HG02678 (cell line): Measurements from ENCODE around the gene CCDC150.
"Not testable (repeated sequence)": the region's sequence is repeated elsewhere in the genome, so short reads cannot be mapped to it uniquely, and the experiment has no call there.

Experiments used
- ATAC-seq: cut with Tn5 transposase; IDR thresholded peaks from one replicate; pipeline ENCODE4 v1.9.1; 2021; ENCODE audit warnings: mild to moderate bottlenecking, moderate library complexity; ENCODE audit not compliant: unreplicated experiment

Gene CCDC150

DNA sequence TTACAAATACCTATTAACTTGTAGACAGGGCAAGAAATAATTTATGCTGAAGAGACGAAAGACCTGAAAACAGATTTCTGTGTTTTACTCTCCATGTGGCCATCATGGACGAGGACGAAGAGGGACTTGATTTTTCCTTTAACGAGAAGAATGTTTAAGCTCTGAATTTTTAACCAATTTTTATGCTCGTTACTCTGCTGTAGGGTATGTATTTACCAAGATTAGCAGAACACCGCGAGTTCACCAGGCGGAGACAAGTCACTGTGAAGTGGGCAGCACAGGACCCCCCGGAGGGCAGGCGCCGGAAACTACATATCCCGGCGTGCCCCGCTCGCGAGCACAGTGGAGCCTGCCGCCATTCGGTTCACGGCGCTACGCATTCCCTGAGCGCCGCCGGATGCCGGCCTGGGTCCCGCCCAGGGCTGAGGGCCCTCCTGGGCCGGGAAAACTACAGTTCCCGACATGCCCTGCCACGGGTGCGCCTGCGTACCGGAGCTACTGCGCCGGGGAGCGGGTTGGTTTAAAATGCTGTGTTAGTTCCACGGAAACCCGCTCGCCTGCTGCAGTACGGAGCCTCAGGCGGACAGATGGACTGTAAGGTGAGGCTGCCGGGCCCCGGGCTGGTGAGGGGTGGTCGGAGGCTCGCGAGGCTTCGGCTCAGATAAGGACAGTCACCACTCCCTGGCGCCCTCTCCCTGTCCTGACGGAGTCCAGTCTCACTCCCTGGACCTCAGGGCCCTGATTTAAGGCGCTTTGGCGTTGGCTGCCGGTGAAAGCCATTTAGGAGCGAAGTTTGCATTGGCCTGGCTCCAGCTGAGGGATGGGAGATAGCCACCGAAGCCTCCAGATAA lies at the start of gene CCDC150:
Gene CCDC150 (plus strand): TSS at position 536 of the 851 bp plus-strand sequence. CDS start 52 bp downstream, at position 588.
- ATAC-seq = peak; percentile 100

DNA sequence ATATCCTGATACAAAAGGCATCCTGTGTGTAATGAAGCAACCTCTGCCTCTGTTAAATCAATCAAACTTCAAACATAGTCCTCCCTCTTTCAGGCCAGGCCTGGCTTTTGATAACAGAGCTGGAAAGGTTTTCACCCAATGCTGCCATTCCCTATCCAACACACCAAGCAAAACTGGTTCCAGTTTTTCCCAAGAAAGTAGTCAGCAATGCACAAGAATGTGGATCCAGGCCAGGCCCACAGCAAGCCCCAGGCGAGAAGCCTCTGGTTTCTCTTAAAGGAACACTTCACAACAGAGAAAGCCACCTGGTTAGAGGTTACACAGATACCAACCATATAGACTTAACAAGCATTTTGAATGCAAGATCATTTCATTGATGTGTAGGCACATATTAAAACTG lies 49.2 kb upstream of the CCDC150 start:
- ATAC-seq = no peak

DNA sequence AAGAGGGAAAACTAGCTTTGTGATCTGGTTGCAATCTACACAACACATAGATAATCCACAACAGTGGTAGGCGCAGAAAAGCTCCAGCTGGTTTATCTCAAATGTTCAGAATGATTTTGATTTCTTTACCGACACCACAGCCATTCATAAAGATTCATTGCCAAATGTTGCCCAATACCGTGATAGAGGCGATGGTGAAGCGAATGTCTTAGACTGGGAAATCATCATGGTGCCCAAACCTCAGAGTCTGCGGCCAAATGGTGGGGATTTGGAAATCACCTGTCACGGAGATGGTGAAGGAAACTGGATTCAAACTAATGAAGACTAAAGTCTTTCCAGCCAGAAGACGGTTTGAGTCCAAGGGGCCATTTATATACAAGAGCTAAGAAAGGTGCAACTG lies 48.5 kb upstream of the CCDC150 start:
- no peak for ATAC-seq

DNA sequence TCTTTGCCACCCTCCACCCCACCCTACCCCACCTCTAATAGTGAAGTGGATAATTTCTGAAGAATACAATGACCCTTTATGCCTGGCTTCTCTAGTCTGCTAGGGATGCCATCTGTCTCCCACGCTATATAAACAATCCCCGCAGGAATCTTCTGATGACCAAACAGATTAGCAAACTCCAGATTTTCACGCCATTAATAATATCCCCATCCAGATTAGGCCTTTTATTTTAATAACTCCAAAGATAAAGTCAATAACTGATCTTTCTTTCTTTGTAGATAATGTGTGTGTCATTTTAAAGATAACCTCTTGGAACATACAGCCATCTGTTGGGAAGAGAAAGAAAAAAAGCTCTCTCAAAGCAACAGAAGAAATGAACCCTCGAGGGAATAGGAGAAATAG lies 47.9 kb upstream of the CCDC150 start:
- ATAC-seq = no peak

DNA sequence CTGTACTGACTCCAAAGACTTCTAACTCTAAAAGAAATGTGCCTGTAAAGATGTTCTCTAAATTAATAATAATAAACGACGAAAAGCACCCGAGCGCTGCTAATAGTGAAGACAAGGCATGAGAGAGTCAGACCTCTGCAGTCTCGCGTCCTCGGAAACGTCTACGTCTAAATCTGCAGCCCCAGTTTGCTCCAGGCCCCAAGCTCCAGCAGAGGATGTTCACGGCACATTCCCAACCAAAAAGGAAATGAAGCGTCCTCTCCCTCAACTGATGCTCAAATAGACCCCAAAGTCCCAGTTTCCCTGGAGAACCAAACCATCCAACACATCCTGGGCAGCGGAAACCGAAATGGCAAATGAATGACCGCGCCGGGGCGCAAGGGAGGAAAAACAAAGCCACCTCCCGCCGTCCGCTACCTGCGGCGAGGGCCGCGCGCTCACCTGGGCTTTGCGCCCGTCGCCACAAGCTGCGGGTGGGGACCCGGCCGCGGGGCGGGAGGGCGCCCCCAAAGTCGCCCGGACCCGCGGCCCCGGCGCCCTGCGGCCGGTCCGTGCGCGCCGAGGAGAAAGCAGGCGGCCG lies 47.1 kb upstream of the CCDC150 start:
- peak; percentile 34 for ATAC-seq

DNA sequence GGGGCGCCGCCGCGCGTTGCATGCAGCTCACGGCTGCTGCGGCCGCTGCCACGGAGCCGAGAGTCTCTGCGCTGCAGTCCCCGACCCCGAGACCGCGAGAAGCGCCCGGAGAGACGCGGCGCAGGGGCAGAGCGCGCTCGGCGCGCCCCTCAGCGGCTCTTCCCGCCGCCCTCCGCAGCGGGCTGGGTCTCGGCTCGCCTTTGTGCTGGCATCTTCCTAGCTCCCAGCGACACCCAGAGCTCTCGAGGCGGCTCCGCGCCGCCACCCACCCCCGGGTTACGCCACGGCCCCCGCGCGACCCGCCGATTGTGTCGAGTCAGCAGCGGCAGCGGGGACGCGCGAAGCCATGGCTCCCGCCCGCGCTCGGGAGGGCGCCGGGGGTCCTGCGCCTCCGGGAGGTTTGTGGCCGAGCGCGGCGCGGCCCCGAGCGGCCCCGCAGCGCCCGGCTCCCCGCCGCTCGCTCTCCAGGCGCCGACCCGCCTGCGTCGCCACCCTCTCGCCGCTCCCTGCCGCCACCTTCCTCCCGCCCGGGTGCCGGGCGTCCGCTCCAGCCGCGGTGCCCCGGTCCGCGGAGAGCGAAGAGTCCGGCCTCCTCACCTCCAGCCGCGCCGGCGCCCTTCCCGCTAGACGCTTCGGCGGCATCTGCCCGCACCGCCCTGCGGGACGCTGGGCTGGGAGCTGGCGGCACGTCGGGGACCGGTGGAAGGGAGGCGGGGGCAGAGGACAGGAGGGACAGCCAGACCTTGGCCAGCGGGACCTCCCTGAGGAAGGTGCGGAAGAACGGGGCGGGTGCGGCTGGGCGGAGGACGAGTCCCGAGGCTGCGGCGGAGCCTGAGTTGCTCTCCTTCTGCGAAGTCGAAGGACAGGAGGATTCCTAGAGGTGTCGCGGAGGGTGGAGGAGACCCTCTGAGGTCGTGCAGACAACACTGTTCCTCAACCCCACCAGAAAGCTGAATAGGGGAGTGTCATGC lies 46.3 kb upstream of the CCDC150 start, which contains the start of gene HECW2:
Gene HECW2 (minus strand): TSS at position 644 of the 971 bp plus-strand sequence.
- peak; percentile 57 for ATAC-seq

DNA sequence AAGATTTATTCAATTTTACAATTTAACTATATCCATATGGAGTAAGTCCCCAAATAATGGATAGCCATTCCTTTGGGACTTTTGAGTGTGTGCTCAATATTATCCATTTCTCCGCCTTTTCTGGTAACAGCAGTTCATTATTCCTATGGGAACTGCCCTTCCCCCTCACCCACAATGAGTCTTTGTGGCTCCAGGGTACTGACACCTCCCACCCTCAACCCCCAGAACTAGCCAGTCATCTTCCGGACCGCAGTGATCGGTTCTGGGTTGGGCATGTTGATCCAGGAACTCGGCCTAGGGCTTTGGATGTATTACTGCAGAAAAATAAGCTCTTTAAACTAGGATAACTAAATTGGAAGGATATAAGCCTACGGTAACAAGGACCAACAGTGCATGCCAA lies 45.4 kb upstream of the CCDC150 start:
- no peak for ATAC-seq

DNA sequence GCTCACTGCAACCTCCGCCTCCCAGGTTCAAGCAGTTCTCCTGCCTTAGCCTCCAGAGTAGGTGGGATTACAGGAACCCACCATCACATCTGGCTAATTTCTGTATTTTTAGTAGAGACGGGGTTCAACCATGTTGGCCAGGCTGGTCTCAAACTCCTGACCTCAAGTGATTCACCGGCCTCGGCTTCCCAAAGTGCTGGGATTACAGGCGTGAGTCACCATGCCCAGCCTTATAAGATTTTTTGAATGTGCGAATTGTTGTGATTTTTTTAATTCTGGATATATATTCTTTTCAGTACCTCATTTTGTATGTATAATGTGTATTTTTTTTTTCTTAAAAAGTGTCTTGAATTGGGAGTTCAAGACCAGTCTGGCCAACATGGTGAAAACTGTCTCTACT lies 42.0 kb upstream of the CCDC150 start:
- no peak for ATAC-seq

DNA sequence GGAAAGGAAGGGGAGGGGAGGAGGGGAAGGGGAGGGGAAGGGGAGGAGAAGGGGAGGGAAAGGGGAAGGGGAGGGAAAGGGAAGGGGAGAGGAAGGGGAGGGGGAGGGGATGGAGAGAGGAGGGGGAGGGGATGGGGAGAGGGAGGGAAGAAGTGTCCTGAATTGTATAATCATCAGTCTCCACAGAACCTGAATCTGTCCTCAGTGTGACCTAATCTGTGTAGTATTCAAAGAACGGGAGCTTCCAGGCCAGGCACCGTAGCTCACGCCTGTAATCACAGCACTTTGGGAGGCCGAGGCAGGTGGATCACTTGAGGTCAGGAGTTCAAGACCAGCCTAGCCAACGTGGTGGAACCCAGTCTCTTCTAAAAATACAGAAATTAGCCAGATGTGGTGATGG lies 41.1 kb upstream of the CCDC150 start:
- no peak for ATAC-seq

DNA sequence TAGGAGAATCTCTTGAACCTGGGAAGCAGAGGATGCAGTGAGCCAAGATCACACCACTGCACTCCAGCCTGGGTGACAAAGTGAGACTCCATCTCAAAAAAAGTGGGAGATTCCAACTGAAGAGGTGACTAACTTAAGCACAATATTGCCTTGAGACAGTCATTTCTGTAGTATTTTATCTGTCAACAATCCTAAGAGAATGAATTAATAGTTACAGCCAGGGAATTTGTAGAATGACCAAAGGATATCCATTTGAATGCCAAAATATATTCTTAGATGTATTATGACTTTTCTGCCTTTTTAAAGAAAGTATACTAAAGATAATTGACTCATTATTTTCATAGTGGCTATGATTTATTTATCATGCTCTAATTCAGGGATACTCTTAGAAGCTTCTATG lies 40.7 kb upstream of the CCDC150 start:
- ATAC-seq = no peak

DNA sequence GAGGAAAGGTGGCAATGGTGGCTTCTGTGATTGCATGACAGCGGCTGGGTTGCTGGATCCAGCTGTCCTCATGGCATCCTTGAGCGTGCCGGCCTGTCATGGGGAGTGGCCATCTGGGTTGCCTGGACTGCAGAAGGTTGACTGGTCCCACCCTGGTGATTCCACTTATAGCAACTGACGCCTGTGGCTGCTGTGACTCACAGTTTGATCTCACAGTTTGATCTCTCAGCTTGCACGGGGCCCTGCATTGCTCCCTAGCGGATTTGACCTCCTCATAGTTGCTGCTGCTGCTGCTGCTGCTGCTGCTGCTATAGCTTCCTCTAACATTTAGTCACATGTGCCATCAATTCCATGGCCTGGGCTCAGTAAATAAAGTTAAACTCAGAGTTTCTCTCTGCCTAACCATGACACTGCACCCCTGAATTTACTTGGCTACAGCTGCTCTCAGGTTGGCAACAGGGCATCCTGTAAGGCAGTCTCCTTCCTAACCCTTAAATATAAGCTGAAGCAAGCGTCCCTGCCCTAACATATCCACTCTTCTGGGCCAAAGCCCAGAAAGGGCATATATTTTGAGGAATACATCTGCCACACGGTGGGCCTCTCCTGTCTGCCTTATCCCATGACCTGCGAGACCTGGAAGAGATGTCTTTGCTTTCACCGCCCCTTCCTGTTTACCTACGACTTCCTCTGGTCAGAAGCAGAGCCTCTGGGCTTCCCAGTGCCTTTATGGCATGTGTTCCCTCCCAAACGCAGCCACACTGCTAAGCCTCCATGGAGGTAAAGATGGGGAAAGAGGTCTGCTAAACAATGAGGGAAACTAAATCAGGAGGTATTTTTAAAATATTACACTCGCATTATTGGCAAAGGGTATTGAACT lies 37.8 kb upstream of the CCDC150 start:
- no peak for ATAC-seq

DNA sequence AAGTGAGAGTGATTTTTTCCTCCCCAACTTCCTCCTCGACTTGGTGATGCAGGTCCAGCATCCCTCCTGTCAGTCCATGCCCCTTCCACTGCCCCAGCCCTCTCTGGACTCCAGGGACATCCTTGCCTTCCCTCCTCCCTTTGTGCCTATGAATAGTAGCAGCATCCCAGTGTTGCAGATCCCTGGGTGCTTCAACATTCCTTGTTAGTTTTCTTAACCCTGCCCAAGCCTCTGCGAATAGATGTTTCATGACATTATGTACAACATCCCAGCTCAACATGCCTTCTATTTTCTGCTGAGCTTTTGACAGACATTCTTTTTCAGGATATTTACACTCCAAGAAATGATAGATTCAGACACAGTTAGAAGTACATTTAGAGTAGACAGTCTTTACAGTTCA lies 35.3 kb upstream of the CCDC150 start:
- ATAC-seq = no peak

DNA sequence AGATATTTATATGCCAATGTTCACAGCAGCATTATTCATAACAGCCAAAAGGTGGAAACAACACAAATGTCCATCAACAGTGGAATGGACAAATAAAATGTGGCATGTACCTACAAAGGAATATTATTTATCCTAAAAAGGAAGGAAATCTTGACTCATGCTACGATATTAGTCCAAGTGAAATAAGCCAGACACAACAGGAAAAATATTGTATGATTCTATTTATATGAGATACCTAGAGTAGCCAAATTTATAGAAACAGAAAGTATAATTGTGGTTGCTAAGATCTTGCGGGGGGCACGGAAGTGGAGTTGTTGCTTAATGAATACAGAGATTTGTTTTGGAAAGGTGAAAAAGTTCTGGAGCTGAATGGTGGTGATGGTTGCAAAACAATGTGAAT lies 33.0 kb upstream of the CCDC150 start:
- ATAC-seq = no peak

DNA sequence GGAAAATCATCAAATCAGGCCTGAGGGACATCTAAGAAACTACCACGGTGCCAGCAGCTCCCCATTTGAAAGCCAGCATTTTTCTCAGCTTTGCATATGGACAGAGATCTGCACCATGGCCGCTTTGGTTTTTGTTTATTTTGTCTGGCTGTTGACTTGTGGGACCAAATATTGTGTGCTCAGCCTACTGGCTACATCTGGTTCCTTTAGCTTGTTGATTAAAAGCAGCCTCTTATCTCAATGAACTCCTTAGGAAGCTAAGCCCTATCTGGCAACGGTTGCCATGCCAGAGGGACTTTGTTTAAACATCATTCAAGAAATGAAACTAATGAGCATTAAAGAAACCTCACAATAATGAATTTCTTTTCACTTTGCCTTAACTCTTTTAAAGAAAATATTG lies 32.4 kb upstream of the CCDC150 start:
- no peak for ATAC-seq

DNA sequence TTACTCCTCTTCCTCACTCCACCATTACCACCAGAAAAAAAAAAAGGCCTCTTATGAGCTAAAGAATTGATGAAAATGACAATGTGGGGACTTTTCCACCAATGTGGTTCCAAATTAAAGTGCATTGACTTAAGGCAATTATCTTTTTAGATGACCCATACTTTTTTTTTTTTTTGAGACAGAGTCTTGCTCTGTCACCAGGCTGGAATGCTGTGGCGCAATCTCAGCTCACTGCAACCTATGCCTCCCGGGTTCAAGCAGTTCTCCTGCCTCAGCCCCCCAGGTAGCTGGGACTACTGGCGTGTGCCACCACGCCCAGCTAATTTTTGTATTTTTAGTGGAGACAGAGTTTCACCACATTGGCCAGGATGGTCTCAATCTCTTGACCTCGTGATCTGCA lies 31.6 kb upstream of the CCDC150 start:
- ATAC-seq = not testable (repeated sequence)

DNA sequence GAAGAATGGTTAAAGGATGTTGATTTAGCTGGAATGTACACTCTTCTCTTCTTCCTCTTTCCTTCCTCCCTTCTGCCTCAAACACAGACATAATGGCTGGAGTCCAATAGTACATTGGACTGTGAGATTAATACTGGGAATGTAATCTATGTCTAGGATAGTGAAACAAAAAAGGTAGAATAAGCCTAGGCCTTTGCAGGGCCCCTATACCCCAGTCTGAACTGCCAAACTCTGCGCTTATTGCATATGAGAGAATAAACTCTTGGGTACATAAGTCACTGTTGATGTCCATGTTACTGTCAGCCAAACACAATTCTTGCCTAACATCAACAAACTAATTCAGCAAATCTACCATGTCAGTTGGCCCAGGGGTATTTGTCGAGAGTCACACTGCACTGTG lies 29.7 kb upstream of the CCDC150 start:
- no peak for ATAC-seq

DNA sequence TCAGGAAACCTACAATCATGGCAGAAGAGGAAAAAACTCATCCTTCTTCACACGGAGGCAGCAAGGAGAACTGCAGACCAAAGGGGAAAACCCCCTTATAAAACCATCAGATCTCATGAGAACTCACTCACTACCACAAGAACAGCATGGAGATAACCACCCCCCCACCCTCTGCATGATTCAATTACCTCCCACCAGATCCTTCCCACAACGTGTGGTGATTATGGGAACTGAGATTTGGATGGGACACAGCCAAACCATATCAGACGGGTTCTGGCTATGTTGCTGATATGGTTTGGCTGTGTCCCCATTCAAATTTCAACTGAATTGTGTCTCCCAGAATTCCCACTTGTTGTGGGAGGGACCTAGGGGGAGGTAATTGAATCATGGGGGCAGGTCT lies 28.7 kb upstream of the CCDC150 start:
- ATAC-seq = no peak

DNA sequence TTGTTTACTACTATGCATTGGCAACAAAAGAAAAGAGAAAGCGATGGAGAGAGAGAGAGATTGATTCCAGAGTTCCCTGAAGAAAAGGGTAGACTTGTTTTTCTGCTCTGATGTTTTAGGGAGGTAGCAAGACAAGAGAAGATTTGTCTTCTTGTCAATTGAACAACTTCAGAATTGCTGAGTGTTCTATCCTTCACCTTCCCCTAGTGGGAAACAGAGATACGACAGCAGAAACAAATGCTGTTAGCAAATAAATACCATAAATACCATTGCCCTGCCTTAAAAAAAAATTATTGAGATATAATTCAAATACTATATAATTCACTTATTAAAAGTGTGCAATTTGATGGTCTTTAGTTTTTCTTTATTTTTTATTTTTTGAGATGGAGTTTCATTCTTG lies 26.2 kb upstream of the CCDC150 start:
- no peak for ATAC-seq

DNA sequence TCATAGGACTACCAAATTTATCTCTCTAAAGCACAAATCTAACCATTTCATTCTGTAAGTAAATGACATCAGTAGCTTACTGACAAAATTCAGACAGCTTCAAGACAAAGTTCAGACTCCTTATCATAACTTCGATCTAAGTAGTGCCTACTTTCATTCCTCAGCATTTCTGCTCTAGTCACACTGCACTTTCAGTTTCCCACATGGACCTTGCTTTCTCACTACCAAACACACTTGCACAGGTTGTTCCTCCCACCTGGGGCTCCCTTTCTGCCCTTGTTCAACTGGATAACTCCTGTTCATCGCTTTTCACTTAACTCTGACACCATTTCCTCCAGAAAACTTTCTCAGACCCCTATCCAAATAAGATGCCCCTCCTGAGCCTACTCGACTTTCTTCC lies 22.1 kb upstream of the CCDC150 start:
- ATAC-seq = no peak

DNA sequence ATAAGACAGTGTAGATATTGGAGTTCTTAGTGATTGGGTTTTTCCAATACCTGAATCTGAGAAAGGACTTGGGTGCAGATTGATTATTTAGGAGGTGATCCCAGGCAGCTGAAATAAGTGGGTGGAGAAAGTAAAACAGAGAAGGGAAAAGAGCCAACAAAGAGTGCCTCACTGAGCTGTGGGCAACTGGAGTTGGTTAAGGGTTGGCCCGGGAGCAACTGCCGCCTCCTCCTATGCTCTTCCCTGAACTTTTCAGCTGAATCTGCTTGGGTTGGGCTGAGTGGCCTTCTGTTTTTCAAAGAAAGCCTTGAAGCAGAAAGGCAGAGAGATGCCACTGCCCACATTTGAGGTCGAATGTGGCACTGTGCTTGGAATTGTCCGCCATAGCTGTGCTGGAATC lies 20.9 kb upstream of the CCDC150 start:
- no peak for ATAC-seq
